GM21447 (cell line): ENCODE data around the gene GNB1.

Experiments
- ATAC-seq: cut with Tn5 transposase; IDR thresholded peaks from one replicate; pipeline ENCODE4 v1.9.1; 2021; ENCODE audit not compliant: unreplicated experiment

GNB1 gene

DNA sequence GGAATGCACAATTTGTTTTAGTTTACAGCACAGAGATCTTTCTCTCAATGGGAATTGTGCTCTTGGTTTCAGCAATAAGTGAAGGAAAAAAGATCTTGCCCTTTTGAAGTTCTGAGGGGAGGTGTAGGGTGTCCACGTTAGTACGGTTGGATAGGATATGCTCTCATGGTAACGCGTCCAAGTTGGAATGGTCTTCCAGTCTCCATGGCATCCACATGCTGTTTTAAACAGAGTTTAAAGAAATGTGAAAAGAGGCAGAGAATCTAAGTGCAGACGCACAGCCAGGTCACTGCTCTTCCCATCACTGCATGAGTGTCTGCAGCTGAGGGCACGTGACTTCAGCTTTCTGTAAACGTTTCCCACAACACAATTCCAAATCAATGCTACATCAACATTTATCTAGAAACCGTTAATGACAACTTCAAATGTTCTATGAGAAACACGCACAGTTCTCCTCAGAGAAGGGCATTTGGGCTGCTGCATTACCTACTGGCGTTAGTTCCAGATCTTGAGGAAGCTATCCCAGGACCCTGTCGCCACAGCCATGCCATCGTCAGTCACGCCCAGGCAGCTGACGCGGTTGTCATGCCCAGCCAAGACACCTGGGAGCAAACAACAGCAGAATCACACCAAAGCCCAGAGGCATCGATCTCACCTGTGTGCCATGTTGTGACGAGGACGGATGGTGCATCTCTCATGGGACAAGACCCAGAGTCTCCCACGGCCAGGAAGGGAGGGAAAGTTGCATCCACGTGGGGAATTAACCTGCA lies 103.9 kb downstream of the GNB1 start:
- no peak for ATAC-seq

DNA sequence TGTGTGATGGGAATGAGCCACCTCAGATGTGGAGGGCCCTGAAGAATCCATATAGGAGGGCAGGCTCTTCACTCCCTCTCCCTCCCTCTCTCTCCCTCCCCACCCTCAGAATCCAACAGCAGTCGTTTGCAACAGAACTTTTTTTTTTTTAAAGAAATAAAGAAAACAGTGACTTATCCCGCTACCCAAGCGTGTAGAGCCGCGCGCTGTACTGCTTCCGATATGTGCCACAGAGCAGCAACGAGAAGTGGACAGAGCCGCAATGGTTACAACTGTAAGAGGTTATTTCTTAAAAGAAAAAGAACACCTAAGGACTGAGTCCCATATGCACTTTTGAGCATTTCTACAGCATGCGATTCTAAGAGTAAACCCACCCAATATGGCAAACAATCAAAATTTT lies 105.2 kb downstream of the GNB1 start:
- ATAC-seq, result no peak

DNA sequence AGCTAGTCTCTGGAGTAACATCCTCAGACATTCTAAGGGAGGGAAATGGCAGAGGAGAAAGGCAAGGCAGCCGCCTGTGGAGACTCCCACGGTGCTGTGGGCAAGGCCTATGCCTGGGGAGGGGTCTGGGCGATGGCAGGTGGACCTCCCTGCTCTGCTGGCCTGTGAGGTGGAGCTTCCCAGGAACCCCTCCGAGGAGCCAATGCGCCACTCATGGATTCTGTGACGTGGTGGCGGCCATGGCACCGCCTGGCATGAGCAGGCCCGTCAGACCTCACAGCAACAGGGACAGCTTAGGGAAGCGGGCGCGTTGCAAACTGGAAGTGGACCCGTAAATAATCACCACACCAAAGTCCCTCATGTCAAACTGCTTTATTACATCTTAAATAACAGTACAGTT lies 106.0 kb downstream of the GNB1 start:
- no peak for ATAC-seq

DNA sequence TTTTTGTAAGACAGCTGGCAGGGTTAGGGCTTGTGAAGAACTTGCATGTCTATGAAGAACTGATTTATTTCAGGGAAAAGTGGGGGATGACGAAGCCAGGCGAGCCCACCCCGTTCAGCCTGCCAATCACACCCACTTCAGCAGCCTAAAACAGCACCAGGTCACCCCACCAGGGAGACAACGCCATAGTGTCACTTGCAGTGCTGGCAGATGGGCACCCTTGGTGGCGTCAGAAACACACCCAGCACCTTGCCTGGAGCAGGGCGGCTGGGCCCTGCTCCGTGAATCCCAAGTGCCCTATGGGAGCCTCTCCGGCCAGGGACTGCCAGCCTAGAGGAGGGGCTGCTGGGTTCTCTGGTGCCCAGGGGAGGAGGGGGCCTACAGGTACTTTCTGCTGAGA lies 107.6 kb downstream of the GNB1 start:
- ATAC-seq, result no peak

GRCh38 chr1:1782399-1783221 lies 108.3 kb downstream of the GNB1 start:
- no peak for ATAC-seq

GRCh38 chr1:1781526-1781903 lies 109.4 kb downstream of the GNB1 start:
- no peak for ATAC-seq

- ATAC-seq, result no peak
Measured at GRCh38 chr1:1780598-1781525, 110.0 kb downstream of the GNB1 start.

- ATAC-seq, result peak; percentile 38
Measured at GRCh38 chr1:1779691-1780597, 110.9 kb downstream of the GNB1 start.

GRCh38 chr1:1779320-1779675 lies 111.6 kb downstream of the GNB1 start:
- no peak for ATAC-seq

- ATAC-seq, result peak; percentile 52
Measured at GRCh38 chr1:1778663-1779319, 112.1 kb downstream of the GNB1 start.

GRCh38 chr1:1777950-1778662 lies 112.8 kb downstream of the GNB1 start, which contains the start of gene NADK:
NADK (minus strand) TSS chr1:1778470; CDS start chr1:1765406, 13,064 bp downstream.
- peak; percentile 22 for ATAC-seq

- no peak for ATAC-seq
Measured at GRCh38 chr1:1777583-1777899, 113.3 kb downstream of the GNB1 start.

- no peak for ATAC-seq
Measured at GRCh38 chr1:1776672-1777582, 114.0 kb downstream of the GNB1 start.

GRCh38 chr1:1775327-1776226 lies 115.3 kb downstream of the GNB1 start:
- ATAC-seq, result no peak

DNA sequence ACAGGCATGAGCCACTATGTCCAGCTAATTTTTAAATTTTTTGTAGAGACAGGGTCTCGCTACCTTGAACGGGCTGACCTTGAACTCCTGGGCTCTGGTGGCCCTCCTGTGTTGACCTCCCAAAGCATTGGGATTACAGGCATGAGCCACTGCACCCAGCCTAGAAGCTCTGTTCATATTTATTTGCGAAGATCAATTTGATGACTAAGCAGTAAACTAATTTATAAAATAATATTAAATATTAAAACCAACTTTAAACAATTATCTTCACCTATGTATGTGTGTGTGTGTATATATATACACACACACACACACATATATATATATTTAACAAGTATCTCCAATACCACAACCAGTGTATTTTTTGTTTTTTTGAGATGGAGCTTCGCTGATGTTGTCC lies 117.0 kb downstream of the GNB1 start:
- no peak for ATAC-seq

DNA sequence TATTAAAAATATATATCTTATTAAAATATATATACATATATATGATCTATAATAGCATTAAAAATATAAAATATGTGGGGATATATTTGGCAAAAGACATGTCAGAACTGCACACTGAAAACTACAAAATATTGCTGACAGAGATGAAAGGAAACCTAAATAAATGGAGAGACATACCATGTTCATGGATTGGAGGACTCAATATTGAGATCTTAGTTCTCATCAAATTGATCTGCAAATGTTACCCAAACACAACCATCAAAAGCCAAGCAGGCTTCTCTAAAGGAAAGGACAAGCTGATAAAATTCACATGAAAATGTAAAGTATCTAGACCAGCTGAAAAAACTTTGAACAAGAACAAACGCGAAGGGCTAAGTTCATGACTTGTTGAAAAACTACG lies 119.8 kb downstream of the GNB1 start:
- no peak for ATAC-seq

- no peak for ATAC-seq
Measured at GRCh38 chr1:1770102-1770501, 120.8 kb downstream of the GNB1 start.
